ENCODE results near the gene AMBRA1. TPM values are rescaled to one million over a fixed set of nuclear protein-coding genes. Genes with fewer than 3 reads are reported as not detected.

Gene AMBRA1
- total and polyA plus RNA-seq, 2 of the 8 experiments (the other 6 are each of a cell fraction or from before 2014, with no cell fraction given) = 14.2 to 37.4 TPM

- TF ChIP-seq RBBP5 (IDR thresholded peaks at IDR 0.05; ENCODE audit: borderline replicate concordance, low read depth, low read length) (peak; percentile 20; the same call in 1 of the 2 replicates), PHF8 (conservative IDR thresholded peaks at IDR 0.05; ENCODE audit: low read depth, low read length) (peak; percentile 52; the same call in 1 of the 2 replicates), BACH1 (IDR thresholded peaks at IDR 0.05; ENCODE audit: low read length) (no peak), MAX (IDR thresholded peaks at IDR 0.05) (peak; percentile 61), TAF1 (IDR thresholded peaks at IDR 0.05; ENCODE audit: low read depth, low read length) (peak; percentile 26), ASH2L (IDR thresholded peaks at IDR 0.05; ENCODE audit: low read length) (peak; percentile 27)
These were observed 211.8 kb downstream of the AMBRA1 start (continued) for GRCh38 chr11:46381819-46382645.

All from H1 (cell line).